Stimulated activated CD8-positive, alpha-beta memory T cell treated with anti-CD3 and anti-CD28 coated beads, Interleukin-12 subunit alpha, Interleukin-12 subunit beta, amount 100 ng/mL, for 1 hour (primary cell): ENCODE data around the gene HNRNPF.

Experiments used
- DNase-seq: peaks from one replicate; pipeline ENCODE4 v3.0.0-alpha.2; 2020; ENCODE audit warnings: low read depth

The HNRNPF gene

GRCh38 chr10:43376046-43376635 lies 32.8 kb downstream of the HNRNPF start:
- DNase-seq = no peak

DNA sequence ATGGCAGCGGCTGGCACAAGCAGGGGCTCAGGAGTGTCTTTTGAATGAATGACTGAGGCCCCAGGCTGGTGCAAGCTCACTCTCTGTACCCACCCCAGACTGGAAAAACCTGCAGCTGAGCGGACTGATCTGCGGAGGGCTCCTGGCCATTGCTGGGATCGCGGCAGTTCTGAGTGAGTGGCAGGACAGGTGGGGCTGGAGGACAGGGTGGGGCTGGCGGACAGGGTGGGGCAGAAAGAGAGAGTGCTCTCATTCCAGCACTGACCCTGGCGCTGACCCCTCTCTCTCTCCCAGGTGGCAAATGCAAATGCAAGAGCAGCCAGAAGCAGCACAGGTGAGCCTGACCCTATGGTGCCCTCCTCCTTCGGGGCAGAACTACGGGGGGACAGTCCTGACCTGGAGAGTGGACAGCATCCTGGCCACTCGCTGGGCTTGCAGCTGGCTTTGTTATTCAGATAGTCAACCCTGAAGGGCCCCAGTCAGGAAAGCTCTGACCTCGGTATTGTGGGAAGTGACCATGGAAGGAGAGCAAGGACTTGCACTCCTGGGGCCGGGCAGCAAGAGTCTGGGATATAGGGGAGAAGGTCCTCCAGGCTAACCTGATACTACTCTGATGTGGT lies 33.5 kb downstream of the HNRNPF start:
- DNase-seq = no peak

DNA sequence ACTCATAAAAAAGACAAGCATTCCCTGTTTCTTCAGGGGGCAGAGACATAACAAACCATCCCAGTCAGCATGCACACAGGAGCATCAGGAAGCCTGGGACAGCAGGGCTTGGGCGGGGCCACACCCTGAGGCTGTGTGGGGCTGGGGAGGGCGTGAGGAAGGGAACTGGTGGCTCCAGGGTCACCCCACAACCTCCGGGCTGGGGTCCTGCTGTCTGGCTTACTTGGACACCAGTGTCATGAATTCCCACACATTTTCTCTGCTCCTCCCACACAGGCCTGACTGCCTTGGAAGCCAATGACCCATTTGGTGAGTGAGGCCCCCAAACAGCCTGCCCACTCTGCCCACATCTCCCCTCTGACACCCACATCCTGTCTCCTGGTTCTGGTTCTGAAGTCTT lies 34.8 kb downstream of the HNRNPF start:
- DNase-seq = no peak

GRCh38 chr10:43373461-43373860 lies 35.5 kb downstream of the HNRNPF start:
- no peak for DNase-seq

DNA sequence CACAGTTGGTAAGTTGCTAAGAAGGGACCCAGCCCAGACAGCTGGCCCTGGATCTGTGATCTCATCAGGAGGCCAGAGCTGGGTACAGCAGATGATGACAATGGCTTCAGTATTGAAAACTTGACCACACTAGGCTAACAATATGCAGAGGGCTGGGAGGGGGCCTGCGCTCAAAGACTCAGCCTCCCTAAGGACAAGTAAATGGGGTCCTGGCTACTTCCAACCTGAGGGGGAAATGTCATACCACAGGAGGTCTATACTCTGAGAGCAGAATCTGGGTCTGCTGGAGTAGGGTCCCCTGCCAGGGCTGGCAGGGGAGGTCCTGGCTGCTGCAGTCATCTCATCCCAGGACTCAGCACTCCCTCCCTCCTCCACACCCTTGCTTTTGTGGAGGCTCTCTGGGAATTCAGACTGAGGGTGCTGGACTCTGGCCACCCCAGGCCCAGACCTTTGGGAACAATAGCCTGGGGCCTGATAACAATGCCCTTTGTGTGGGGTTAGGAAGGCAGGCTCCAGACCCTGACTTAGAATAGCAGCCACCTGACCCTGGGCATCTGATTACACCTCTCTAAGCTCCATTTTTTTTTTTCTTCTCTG lies 36.1 kb downstream of the HNRNPF start:
- no peak for DNase-seq

DNA sequence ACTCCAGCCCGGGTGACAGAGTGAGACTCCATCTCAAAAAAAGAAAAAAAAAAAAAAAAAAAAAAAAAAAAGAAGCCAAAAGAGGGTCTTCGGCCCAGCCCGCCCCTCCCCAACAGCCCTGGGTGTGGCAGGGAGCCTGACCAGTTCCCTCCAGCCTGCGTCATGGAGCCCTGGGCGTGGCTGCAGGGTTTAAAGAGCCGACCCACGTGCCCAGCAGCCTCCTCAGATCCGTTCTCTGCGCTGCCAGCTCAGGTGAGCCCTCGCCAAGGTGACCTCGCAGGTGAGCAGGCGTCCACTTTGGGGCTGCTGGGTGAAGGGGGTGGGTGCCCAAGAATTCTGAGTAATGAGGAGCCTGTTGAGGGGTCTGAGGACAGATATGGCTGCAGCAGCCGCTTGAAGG lies 37.6 kb downstream of the HNRNPF start, which contains the start of gene FXYD4:
Gene FXYD4, plus strand, starts transcription at position 219 of the 400 bp plus-strand sequence. CDS start 2,111 bp downstream, outside the sequence.
- no peak for DNase-seq

DNA sequence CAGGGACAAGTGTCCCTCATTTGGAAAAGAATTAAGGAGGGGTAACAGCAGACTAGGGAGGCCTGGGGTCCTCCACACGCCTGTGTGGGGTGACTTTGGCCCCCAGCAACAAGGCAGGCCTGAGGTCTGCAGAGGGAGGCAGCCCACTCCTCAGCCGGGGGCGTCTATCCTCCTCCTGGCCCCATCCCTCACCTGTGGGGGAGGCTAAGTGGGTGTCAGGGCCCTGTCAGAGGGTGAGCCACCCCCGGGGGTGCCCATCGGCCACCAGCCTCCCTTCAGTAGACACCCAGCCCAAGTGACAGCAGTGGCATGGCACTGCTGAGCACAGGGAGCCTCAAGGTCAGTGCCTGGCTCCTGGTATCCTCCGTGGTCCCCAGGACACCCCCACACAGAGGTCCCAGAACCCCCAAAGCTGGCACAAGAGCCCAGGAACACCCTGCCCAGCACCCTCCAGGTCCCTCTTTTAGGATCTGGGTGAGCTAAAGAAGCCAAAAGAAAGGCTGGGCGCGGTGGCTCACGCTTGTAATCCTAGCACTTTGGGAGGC lies 38.2 kb downstream of the HNRNPF start:
- no peak for DNase-seq

DNA sequence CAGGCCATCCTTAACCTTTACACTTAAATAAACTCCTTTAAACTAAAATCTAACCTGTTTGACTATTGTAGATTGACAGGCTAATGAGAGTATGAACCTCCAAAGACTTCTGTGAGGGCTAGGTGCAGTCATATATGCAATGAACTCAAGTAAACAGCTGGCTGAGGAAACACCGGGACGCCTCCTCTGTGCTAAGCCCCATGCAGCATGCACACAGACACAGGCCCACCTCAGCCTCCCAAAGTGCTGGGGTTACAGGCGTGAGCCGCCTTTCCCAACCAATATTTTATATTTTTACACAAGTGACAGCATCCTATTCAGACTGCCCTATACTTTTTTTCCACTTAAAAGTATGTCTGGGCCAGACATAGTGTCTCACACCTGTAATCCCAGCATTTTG lies 39.1 kb downstream of the HNRNPF start:
- DNase-seq = no peak

DNA sequence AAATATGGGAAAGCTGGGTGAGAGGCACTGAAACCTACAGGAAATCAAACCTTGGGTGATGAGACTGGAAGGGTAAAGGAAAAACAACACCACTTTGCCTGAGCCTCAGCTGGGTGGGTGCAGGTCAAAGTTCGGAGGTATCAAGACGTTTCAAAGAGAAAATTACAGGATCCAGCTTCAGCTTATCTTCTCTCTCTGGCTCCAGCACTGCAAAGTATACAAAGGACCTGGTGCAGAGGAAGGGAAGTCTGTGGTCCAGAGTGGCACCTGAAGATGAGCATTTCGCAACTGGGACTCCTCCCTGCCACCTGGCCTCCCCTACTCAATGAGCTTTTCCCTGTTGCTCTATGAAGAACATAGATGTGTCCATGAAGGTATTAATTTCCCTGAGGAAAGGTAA lies 44.0 kb downstream of the HNRNPF start:
- DNase-seq = no peak

DNA sequence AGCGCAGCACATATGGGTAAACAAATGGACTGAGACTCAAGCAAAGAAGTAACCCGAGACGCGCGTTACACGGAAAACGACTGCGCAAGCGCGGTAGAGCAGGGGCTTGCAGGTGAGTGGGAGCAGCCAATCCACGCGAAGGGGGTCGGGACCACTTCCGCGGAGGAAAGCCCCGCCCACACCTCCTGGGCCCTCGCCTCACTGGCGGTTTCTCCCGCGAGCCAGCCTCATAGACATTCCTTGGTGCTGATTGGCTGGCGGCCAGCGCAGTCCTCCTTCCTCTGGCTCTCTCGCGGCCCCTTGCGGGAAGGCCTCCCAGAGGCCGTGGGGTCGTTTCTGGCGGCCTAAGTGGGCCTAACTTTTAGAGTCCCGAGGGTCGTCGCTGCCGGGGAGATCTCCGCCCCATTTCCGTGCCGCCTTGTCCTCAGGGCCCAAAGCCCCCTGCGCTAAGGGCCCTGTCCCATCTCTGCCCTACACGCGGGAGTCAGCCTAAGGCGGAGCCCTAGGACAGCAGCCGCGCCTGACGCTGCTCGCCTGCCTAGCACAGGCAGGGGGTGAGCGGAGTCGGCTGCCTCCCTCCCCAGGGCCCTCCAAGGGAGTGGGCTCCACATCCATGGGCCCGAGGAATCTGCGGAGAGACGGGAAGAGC lies 46.7 kb downstream of the HNRNPF start:
- DNase-seq = peak; percentile 96

- peak; percentile 15 for DNase-seq
Measured at GRCh38 chr10:43361547-43362190, 47.3 kb downstream of the HNRNPF start.

- no peak for DNase-seq
Measured at GRCh38 chr10:43360086-43360485, 48.9 kb downstream of the HNRNPF start.

- no peak for DNase-seq
Measured at GRCh38 chr10:43355749-43356371, 53.1 kb downstream of the HNRNPF start.

DNA sequence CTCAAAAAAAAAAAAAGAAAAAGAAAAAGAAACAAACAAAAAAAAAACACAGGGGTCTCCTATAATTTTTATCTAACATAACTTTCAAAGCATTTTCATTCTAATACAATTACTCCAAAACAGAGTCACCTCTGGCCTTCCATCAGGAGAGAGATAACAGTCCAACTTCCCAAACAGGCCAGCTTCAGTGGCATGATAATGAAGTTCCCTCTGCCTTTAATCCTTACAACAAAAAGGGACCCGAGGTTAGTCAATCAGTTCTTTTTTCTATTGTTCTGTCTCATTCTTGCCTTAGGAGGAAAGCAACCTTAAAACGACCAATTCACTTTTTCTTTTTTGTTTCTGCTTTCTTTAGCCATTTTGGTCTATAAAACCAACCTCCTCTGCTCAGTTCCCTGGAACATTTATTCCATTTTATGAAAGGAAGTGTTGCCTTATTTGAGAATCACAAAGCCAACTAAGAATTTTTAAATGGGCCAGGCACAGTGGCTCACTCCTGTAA lies 54.1 kb downstream of the HNRNPF start:
- DNase-seq = no peak

DNA sequence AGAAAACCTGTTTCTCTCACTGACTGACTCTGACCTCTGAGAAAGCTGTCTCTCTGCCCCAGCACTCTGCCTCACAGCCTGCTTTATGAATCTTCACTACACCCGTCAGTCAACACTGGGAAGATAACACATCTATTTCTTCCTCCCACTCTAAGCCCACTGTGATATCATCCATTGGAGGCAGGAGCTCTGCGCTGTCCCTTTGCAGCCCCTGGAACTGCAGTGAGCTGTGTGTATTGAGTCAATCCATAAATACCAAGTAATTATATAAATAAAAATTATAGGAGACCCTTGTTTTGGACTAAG lies 54.7 kb downstream of the HNRNPF start:
- DNase-seq = no peak

DNA sequence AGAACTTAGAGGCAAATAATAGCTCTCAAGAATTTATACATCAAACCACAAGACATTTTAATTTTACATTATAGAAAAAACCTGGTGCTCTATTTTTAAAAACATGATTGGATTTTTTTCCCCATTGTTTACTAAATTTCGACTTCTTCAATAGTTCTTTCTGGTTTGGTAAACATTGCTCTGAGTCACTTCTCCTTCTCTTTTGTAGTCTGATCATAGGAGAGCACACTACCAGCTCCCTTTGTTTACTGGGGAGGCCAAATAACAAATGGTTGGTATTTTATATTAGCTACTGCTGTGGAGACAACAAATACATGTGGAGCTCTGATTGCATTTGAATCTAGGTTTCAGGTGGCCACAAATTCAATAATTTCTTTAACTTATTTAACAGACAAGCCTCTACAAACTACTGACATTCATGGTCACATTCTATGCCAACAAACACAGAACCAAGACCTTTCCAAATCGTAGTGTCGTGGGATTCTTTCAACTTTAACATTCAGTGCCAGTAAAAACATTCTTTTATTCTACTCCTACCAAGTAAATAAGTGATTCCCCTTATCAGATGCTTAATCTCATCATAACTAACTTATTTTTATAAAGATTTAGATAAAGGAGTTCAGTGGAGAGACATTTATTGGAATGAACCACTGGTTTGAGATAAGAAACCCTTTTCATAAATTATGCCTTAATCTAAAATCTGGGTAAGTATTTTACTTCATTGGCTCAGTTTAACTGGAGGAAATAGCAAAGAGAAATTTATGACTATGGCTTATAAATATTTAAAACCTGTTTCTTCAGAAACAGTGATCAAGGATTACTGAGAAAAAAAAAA lies 55.3 kb downstream of the HNRNPF start:
- no peak for DNase-seq

GRCh38 chr10:43352951-43353350 lies 56.0 kb downstream of the HNRNPF start:
- no peak for DNase-seq

DNA sequence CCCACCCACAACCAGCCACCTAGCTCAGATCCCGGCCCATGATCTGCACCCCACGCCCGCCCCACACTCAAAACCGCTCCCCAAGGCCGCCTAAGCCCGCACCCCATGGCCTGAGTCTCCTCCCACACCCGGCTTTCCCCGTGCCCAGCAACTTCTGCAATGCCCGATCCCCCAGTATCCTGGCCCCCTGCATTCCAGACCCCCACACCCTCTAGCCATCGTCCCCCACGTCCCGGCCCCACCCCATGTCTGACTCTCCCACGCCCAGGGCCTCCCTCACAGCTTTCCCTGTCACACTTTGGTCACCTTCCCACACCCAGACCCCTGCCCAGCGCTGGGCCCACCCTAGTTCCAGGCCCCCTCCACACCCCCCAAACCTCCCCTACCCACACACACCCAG lies 57.7 kb downstream of the HNRNPF start:
- no peak for DNase-seq

- no peak for DNase-seq
Measured at GRCh38 chr10:43350686-43351085, 58.3 kb downstream of the HNRNPF start.

DNA sequence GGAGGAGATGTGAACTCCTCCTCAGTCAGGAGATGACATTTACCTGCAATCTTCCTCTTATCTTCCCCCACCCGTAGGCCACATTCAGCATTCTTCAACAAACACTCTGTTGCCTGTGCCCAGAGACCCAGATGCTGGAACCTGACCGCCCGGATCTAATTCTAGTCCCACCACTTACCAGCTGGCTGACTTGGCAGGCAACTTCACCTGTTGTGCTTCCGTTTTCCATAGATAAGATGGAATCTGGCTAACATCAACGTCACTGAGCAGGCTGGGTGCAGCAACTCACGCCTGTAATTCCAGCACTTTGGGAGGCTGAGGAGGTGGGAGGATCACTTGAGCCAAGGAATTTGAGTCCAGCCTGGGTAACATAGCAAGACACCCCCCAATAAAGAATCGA lies 58.8 kb downstream of the HNRNPF start:
- DNase-seq = no peak
